ENCODE data around the gene CACNA1C.

CACNA1C gene

DNA sequence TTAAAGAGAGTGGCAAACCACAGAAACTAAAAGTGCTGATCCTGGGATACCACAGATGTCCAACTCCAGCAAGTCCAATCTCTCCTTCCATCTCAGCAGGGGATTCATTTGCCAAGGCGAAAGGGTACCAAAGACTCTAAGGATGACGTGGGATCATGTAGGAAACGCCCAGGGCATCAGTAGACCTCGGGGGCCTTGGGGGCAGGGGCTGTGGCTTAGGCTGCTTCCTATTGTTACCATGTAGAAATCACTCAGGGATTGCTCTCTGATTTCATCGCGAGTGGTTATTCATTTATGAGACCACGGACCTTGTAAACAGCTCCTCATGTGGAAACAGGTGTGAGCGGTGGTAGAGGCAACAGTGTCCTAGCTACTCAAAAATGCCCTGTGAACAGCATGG, 592.7 kb downstream of the CACNA1C start:
- DNase-seq (ENCODE audit: low spot score) = no peak

DNA sequence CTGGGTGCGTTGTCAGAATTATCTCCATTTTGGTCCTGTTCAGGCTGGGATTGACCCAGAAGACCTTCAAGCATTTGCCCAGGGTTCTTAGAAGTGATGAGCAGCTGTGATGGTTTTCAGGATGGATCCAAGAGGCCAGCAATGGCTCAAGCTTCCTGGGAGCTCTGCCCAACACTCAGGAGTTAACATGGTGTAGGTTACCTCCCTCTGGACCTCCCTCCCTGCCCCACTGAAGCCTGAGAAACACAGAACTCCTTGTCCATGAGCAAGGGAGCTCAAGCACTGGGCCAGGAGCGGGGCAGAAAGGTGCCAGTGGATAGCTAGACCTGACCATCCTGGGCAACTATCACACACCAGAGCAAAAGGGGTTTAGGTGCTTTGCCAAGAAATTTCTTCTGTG, 593.6 kb downstream of the CACNA1C start:
- DNase-seq (ENCODE audit: low spot score) = no peak

- DNase-seq (ENCODE audit: low spot score) = no peak
These were observed 594.4 kb downstream of the CACNA1C start for GRCh38 chr12:2647186-2647585.

DNA sequence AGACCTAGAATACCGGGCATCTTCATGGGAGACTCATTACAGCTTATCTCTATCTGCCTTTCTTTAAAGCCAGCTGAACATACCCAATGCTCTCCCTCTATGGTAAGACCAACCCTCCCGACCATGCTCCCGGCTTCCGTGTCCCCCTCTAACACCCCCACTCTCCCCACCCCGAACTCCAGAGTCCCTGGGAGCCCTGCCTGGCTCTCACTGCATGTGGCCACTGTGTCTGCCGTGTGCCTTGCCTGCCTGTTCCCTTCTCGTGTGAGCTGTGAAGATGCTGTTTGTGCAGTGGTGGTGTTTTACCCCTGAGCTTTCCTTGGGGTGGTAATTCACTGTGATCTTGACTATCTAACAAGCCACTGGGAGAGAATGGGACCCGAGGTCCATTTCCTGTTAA, 595.6 kb downstream of the CACNA1C start:
- DNase-seq (ENCODE audit: low spot score) = no peak

GRCh38 chr12:2649201-2650030, 596.6 kb downstream of the CACNA1C start:
- no peak for DNase-seq (ENCODE audit: low spot score)

- DNase-seq (ENCODE audit: low spot score) = no peak
These were observed 597.7 kb downstream of the CACNA1C start for GRCh38 chr12:2650261-2651067.

DNA sequence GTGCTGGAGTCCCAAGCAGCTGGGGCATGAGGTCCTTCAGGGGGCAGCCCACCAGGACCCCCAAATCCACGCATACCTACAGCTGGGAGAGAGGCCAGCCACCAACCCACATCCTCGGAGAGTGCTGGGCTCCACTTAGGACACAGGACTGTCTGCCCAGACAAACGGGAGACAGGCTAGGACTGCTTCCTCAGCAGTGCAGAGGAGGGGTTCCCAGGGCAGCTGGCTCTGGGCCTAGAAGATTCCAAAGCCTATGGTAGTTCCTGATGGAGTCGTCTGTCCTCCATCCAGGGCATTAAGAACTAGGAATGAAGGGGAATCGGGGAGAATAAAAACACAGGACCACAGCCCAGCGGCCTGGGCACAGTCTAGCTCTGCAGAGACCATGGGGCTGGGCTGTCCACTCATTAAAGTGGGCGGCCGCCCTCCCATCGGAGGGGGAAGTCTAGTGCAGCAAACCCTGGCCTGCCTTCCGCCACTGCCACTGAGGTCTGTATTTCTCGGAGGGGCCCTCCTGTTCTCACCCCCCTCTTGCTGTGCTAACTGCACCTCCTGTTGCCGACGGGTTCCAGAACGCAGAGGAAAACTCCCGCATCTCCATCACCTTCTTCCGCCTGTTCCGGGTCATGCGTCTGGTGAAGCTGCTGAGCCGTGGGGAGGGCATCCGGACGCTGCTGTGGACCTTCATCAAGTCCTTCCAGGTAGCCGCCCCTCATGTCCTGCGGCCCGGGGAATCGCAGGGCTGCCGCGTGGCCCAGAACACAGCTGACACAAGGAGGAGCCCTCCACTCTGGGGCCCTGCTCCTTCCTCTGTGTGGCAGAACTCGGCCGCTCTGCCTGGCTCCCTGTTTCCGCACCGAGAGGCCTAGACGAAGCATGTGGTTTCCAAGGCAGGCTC, 598.5 kb downstream of the CACNA1C start:
- no peak for DNase-seq (ENCODE audit: low spot score)

DNA sequence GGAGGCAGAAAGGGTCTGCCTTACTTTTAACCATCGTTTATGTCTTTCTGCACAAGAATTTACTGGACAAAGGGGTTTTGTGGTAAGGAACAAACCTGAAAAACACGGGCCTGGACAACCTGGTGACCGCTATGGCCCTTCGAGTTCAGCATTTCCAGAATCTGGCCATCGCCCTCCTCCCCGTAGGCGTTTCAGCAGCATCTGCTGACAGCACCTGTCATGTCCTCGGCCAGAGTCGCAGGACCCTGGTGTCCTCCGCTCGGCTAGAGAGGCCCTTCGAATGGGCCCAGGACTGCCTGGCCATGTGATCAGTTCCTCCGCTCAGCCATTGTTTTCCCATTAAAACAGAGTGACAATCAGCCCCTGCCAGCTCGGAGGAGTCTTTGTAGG, 599.2 kb downstream of the CACNA1C start:
- DNase-seq (ENCODE audit: low spot score) = no peak

GRCh38 chr12:2652401-2653081, 599.8 kb downstream of the CACNA1C start:
- DNase-seq (ENCODE audit: low spot score) = no peak

DNA sequence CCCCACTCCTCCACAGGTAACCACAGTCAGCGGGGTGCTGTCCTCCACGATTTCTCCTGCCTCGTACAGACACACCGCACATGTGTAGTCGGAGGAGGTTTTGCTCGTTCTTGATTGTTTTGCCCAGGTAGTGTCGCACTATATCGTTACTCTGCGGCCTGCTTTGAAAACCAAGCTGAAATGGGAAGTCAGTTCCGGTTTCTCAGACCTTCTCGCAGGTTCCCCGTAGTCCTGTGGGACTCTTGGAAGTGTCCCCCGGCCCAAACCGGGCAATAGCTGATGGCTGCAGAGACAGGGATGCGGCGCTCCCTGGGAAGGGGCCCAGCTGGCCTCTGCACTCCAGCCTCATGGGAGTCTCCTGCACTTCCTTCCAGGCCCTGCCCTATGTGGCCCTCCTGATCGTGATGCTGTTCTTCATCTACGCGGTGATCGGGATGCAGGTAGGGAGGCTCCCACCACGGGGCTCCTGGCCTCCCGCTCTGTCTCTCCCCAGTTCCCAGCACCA, 600.7 kb downstream of the CACNA1C start:
- DNase-seq (ENCODE audit: low spot score) = no peak

- DNase-seq (ENCODE audit: low spot score) = no peak
These were observed 601.5 kb downstream of the CACNA1C start for GRCh38 chr12:2654311-2654710.

GRCh38 chr12:2654741-2655140, 602.0 kb downstream of the CACNA1C start:
- no peak for DNase-seq (ENCODE audit: low spot score)

GRCh38 chr12:2662524-2662923, 609.7 kb downstream of the CACNA1C start:
- no peak for DNase-seq (ENCODE audit: low spot score)

- no peak for DNase-seq (ENCODE audit: low spot score)
These were observed 612.2 kb downstream of the CACNA1C start for GRCh38 chr12:2664721-2665577.

DNA sequence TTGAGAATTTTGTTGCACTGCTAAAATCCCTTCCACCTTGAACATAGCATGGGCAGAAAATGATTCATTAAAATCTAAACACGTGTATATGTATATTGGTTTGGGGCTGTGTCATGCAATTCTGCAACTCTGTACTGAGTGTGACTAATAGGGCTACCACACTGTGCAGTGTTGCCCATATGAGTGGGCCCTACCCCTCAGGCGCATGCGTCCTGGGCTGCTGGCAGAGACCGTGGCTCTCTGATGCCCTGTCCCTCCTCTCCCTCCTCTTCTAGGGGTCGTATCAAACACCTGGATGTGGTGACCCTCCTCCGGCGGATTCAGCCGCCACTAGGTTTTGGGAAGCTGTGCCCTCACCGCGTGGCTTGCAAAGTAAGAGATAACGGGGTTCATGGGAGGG, 613.6 kb downstream of the CACNA1C start:
- DNase-seq (ENCODE audit: low spot score) = no peak

GRCh38 chr12:2666846-2667245, 614.1 kb downstream of the CACNA1C start:
- DNase-seq (ENCODE audit: low spot score) = no peak

DNA sequence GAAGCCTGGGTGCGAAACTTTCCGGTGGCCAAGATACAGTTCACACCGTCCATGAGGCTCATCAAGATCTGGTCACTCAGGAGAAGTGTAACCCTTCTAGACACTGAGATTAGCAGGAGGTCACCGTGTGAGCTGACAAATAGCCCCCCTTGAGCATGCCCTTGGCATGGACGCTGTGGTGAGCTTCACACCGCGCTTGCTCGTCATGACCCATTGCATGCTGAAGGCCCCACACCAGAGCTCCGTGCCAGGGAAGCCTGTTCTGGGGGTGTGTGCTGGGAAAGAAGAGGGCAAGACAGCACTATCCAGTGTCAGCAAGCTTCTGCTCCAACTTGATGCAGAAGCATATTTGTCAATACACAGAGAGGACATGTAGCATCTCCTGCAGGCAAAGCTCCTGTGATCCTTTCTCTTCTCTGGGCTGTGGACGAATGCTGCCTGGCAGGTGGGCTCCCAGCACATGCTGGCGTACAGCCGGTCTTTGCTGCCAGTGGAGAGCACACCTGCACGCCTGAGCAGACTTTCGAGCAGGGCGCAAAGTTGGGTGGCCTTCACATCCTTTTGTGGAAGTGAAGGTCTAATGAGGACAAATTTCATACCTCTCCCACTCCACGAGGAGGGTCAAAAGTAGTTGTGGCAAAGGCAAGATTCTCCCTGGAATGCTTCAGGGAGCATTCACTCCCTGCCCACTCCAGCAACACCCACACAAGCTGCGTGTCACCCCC, 615.1 kb downstream of the CACNA1C start:
- no peak for DNase-seq (ENCODE audit: low spot score)

- DNase-seq (ENCODE audit: low spot score) = no peak
These were observed 616.0 kb downstream of the CACNA1C start for GRCh38 chr12:2668816-2669215.

DNA sequence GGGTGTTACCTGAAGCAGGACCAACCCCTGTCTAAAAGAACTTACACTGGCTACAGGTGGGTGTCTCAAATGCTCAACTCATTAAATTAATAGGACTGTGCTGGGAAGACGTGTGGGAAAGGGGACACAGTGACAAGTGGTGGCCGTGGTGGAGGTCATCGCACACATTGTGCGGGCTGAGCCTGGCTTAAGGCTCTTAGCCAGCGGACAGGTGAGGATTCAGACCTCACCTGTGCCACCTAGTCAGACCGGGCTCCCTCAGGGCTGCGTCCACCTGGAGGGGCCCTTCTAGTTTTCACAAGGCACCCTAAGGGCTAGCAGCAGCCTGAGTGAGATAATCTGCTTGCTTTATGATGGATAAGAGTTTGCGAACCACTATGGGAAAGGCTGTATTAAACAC, 616.8 kb downstream of the CACNA1C start:
- no peak for DNase-seq (ENCODE audit: low spot score)

DNA sequence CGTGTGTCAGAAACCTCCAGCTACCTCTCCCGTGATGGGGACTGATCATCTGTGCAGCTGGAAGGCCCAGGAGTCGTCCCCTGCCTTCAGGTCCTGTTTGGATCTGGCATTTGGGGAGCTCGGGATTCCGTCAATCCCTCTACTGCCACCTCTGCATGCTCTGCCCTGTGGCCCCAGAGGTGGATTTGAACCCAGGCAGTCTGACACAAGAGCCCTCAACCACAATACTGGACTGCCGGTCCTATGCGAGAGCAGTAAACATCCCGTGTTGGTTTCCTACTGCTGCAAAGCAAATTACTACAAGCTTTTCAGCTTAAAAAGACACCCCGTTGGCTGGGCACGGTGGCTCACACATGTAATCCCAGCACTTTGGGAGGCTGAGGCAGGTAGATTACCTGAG, 620.1 kb downstream of the CACNA1C start:
- no peak for DNase-seq (ENCODE audit: low spot score)
